GM18907 (cell line): ENCODE data around the gene SPDYE3.
A peak's percentile ranks its signal among the peaks of the same experiment; 100 is the strongest.
"Not testable (repeated sequence)": the region's sequence is repeated elsewhere in the genome, so short reads cannot be mapped to it uniquely, and the experiment has no call there.

ENCODE experiments used
- ATAC-seq: cut with Tn5 transposase; IDR thresholded peaks from one replicate; pipeline ENCODE4 v1.9.1; 2021; ENCODE audit warnings: mild to moderate bottlenecking, moderate library complexity; ENCODE audit not compliant: unreplicated experiment

SPDYE3 gene

DNA sequence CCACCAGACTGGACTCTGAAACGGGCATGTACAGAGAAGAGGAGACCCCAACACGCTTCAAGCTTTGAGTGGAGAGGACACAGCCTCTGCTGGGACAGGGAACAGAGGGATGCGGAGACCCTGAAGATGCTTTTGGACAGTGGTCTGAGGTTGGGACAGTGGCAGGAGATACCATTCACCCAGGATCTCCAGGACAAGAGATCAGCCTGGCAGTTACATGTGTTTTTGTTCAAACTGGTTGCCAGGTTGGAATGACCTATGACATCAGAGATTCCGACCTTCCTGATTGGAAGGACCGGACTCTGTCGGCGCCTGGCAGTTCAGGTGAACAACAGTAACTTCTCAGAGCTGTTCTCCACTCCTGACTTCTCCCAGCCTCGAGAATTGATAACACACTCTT lies at the start of gene SPDYE3:
TSS of gene SPDYE3 (plus strand) at position 301 of the 400 bp plus-strand sequence. CDS start 184 bp downstream, outside the sequence.
- not testable (repeated sequence) for ATAC-seq

DNA sequence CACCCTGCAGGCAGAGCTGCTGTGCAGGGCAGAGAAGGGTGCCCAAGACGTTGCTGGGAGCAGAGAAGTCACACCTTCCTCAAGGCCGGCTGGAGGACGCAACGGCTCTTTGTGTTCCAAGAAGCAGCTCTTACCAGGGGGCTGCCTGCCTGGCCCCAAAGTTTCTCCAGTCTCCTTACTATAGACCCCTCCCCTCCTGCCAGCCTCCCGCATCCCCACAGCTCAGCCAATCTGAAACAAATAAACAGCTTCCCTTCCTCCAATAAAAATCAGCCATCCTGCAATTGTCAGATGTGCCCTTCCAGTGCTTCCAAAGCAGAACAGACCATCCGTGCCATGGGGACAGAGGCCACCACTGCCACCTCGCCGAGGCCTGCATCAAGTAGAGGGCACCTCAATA lies 47.5 kb upstream of the SPDYE3 start:
- not testable (repeated sequence) for ATAC-seq

GRCh38 chr7:100262896-100263295 lies 44.6 kb upstream of the SPDYE3 start:
- not testable (repeated sequence) for ATAC-seq

- not testable (repeated sequence) for ATAC-seq
Observed at GRCh38 chr7:100264223-100264622, 43.3 kb upstream of the SPDYE3 start.

DNA sequence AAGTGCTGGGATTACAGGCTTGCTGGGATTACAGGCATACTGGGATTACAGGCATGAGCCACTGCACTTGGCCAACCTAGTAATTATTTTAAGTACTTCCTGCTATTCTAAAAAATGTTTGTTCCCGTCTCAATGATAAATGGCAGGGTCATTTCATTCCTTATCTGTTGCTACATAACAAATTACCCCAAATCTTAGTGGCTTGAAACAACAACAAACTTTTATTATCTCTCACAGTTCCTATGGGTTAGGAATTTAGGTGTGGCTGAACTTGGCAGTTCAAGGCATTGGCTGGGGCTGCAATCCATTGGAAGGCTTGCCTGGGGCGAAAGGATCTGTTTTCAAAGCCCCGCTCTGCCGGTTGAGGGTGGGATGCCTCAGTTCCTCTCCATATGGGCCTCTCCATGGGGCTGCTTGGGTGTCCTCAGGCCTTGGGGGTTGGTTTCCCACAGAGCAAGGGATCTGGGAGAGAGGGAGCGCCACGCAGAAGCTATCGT lies 42.8 kb upstream of the SPDYE3 start:
- not testable (repeated sequence) for ATAC-seq

DNA sequence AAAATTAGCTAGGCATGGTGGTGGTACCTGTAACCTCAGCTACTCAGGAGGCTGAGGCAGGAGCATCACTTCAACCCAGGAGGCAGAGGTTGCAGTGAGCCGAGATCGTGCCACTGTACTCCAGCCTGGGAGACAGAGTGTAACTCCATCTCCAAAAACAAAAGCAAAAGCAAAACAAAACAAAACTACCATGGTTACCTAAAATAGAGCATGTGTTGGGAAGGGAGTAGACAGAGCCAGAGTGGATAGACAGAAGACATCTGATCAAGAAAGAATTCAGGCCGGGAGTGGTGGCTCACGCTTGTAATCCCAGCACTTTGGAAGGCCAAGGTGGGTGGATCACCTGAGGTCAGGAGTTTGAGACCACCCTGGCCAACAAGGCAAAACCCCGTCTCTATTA lies 41.7 kb upstream of the SPDYE3 start:
- ATAC-seq: not testable (repeated sequence)

- no peak for ATAC-seq
Observed at GRCh38 chr7:100266576-100267354, 40.7 kb upstream of the SPDYE3 start.

DNA sequence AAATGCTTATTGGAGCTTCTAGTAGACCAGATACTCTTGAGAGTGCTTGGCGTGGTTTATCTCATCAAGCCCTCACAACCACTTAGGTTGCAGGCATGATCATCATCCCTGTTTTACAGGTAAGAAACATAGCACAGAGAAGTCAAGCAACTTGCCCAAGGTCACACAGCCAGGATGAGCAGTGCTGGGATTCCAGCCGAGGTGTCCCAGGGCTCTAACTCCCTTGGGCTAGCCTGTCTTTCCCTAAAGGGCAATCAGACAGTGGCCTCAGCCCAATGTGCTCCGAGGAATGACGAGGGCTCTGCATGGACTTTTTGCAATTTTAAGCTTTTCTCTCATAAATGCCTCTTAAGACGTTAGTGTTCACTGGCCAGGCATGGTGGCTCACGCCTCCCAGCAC lies 39.9 kb upstream of the SPDYE3 start:
- ATAC-seq: no peak

- ATAC-seq: not testable (repeated sequence)
Observed at GRCh38 chr7:100268882-100269281, 38.6 kb upstream of the SPDYE3 start.

GRCh38 chr7:100269306-100270045 lies 38.0 kb upstream of the SPDYE3 start:
- not testable (repeated sequence) for ATAC-seq

DNA sequence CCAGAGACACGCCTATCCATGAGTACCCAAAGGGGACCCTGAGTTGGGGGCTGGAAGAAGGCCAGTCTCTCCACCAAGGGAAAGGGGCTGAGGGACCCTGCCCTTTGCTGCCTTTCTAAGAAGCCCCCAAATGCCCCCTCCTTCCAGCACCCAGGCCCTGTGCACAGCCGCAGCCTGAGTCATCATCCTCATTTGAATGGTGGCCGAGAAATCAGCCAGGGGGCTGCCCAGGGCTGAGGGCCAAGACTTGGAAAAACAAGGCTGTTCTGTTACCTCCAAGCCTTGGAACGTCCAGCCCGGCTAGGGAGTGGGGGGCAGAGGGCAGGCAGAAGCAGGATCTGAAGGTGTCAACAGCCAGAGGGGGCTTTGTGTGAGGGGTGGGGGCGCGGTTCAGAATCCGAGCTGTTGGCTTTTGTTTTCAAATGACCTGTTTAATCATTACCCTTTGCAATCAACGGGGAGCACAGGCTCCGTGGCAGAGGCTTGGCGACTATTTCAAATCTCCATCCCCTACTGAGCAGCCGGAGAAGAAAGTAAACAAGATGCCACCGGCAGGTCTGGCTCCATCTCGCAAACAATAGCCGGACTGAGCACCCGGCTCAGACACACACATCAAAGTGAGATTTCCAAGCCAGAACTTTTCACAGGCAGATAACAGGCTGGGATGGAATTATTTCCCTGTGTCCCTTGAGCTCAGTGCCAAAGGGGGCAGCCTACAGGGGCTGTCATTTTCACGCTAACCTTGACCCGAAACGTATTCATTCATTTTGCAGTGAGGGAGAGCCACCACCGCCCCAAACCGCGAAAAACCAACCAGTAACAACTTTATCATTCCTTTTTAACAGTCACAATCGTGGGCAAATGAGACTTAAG lies 37.2 kb upstream of the SPDYE3 start:
- ATAC-seq: not testable (repeated sequence)

DNA sequence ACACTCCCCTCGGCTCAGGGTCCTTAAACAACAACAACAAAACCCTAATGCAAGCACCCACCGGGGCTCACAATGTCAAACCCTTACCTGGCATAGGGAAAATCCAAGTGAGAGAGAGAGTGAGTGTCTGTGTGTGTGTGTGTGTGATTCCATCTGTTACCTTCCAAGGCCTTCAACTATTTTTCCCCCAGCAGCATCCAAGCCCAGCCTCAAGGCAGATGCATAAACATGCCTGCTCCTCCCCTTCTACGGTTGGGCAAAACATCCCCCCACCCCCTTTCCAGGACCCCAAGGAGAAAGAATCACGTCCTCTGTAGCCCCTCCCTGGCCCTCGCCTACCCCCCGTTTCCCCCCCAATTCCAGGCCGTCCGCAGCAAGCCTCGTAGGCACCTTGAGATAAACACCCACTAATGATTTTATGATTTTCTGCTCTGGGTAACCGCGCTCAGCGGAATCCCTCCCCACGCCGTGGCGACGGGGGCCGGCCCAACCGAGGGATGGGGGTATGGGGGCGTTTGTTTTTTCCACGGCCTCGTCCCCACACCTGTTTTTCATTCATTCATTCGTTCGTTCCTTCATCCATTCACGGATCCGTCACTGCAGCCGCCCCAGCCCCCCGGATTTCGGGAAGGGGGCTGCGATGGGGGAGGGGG lies 36.4 kb upstream of the SPDYE3 start:
- ATAC-seq: not testable (repeated sequence)

DNA sequence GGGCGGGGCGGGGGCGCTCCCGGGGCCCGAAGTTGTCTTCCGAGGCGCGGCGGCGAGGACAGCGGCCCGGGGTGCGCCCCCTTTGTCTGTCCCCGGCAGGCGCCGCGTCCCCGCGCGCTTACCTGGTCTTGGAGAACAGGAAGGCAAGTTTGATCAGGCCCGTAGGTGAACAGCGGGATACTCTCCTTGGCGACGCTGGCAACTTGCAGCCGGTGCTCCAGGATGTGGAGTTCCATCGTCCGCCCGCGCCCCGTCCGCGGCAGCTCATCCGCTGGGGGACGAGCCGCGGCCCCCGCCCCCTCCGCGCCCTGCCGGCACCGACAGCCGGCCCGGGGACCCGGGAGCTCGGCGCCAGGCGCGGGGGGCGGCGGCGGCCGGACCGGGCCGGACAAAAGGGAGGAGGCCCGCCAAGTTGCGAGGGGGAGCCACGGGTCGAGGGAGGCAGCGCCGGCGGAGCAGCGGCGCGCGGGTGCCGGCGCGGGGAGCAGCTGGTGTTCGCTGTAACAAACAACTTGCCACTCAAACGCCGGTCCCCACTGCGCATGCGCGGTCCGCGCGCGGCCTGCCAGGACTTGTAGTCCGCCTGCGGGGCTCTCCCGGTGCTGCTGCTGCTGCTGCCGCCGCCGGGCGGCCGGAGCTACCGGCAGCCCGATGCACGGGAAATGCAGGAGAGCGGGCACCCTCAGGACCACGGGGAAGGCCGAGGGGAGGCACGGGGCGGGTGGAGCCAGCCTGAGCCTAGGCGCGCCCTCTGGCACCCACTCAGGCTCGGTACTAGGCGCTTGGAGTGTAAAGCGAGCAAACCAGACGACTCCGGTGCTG lies 35.6 kb upstream of the SPDYE3 start:
- peak; percentile 86 for ATAC-seq

DNA sequence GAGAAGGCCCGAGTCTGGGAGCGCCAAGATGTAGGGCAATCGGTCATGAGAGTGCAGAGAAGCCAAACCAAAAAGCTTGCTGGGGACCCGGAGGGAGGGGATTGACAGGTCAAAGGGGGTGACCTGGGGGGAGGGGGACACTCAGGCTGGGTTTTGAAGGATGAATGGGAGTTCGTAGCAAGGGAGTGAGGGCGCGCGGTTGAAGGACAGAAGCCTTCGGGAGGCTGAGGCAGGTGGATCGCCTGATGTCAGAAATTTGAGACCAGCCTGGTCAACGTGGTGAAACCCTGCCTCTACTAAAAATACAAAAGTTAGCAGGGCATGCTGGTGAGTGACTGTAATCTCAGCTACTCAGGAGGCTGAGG lies 35.0 kb upstream of the SPDYE3 start:
- ATAC-seq: peak; percentile 20

GRCh38 chr7:100275120-100275519 lies 32.4 kb upstream of the SPDYE3 start:
- ATAC-seq: no peak

DNA sequence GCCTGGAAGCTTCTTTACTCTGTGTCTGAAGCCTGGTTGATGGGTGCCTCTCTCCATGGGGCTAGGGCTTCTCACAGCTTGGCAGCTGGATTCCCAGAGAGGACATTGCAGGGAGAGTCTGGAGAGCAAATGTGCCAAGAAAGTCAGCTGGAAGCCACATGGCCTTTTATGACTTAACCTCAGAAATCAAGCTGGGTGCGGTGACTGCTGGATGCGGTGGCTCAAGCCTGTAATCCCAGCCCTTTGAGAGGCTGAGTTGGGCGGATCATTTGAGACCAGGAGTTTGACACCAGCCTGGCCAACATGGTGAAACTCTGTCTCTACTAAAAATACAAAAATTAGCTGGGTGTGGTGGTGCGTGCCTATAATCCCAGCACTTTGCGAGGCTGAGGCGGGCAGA lies 31.4 kb upstream of the SPDYE3 start:
- not testable (repeated sequence) for ATAC-seq

- ATAC-seq: not testable (repeated sequence)
Observed at GRCh38 chr7:100282069-100282608, 25.4 kb upstream of the SPDYE3 start.

DNA sequence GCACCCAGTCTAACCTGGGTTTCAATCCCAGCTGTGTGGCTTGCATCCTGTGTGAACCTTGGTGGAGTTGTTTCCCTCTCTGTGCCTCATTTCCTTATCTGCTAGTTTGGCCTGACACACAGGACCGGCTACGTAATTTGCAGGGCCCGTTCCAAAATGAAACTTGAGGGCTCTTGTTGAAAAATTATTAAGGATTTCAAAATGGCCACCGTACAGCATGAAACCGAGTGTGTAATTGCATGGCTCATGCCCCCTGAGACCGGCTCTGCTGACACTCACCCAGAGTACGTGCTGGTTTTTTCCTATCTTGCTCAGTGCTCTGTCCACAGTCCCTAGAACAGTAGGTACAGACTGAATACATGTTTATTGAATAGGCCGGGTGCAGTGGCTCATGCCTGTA lies 24.4 kb upstream of the SPDYE3 start:
- ATAC-seq: not testable (repeated sequence)
